Muscle of leg (tissue), 16 donors: ENCODE measurements around the gene MTFP1. TPM values are rescaled to one million over a fixed set of nuclear protein-coding genes. Genes with fewer than 3 reads are reported as not detected.

ENCODE experiments used
- DNase-seq: peaks from one replicate; pipeline ENCODE4 v3.0.0; 2013
- H3K27ac ChIP-seq: one replicate; pipeline ENCODE4 v1.5.1; 2013; ENCODE audit warnings: mild to moderate bottlenecking, low read length, control low read depth
- H3K27me3 ChIP-seq: one replicate; pipeline ENCODE4 v1.6.1; 2013; ENCODE audit warnings: low read length; ENCODE audit not compliant: control insufficient read depth, insufficient read depth
- H3K36me3 ChIP-seq: one replicate; pipeline ENCODE4 v1.6.1; 2013; ENCODE audit warnings: low read length; ENCODE audit not compliant: control insufficient read depth, insufficient read depth
- H3K4me1 ChIP-seq: one replicate; pipeline ENCODE4 v1.6.1; 2013; ENCODE audit warnings: low read length; ENCODE audit not compliant: control insufficient read depth, insufficient read depth
- H3K4me3 ChIP-seq: one replicate; pipeline ENCODE4 v1.5.1; 2013; ENCODE audit warnings: low read length, control low read depth
- H3K9me3 ChIP-seq: replicated peaks from 2 replicates; pipeline ENCODE4 v1.6.1; 2013; ENCODE audit warnings: low read depth, low read length; ENCODE audit not compliant: control insufficient read depth
- WGBS: methylation state at CpG from one replicate; pipeline ENCODE4 v1.1.5; 2013; ENCODE audit warnings: missing lambda C conversion rate; ENCODE audit not compliant: insufficient coverage; 5-methylcytosine and 5-hydroxymethylcytosine counted together
- long read RNA-seq, 11 donors: transcript quantifications; one replicate each; lab custom pipeline, GENCODE V29; 2026
- polyA plus RNA-seq, 8 donors: library from polyadenylated mRNA; unstranded; fragments of 120-200 nt; gene quantifications; one replicate each; pipeline versions ENCODE4 v1.2.1 to v1.2.3, GENCODE V29; 2013; ENCODE audit warnings: inconsistent platforms in 1 of 8, low replicate concordance in 1 of 8; ENCODE audit not compliant: insufficient read length in 8 of 8, insufficient read depth in 1 of 8
- total RNA-seq: library from RNA; stranded (reverse); fragments of 120-200 nt; gene quantifications from one replicate; pipeline ENCODE4 v1.2.4, GENCODE V29; 2013

Gene MTFP1, protein sequence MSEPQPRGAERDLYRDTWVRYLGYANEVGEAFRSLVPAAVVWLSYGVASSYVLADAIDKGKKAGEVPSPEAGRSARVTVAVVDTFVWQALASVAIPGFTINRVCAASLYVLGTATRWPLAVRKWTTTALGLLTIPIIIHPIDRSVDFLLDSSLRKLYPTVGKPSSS
- total RNA-seq: 8.2 TPM
- 10 to 100 TPM in 1 of 8 donors, 1 to 10 TPM in 7; 7.1 to 10.4 (median 8.2) TPM for polyA plus RNA-seq
- long read RNA-seq, donor 1, partial matches to known transcripts: 0 of 1 reads
- long read RNA-seq, donor 1, other reads (novel, unspliced or antisense): 0 of 1 reads
- long read RNA-seq, donor 2, partial matches to known transcripts: 0 of 2 reads
- long read RNA-seq, donor 2, other reads (novel, unspliced or antisense): 0 of 2 reads
- long read RNA-seq, donor 3, partial matches to known transcripts: 0 of 4 reads
- long read RNA-seq, donor 3, other reads (novel, unspliced or antisense): 0 of 4 reads
- long read RNA-seq, donor 4, transcript MTFP1-201 (4 exons, 1,370 nt): major isoform, 5 of 6 reads
- long read RNA-seq, donor 4, partial matches to known transcripts: 0 of 6 reads
- long read RNA-seq, donor 4, other reads (novel, unspliced or antisense): 0 of 6 reads
- long read RNA-seq, donor 5, transcript MTFP1-201 (4 exons, 1,370 nt): major isoform, 15 of 21 reads
- long read RNA-seq, donor 5, partial matches to known transcripts: 5 of 21 reads
- long read RNA-seq, donor 5, other reads (novel, unspliced or antisense): 0 of 21 reads
- long read RNA-seq, donor 6, transcript MTFP1-201 (4 exons, 1,370 nt): major isoform, 8 of 12 reads
- long read RNA-seq, donor 6, partial matches to known transcripts: 0 of 12 reads
- long read RNA-seq, donor 6, other reads (novel, unspliced or antisense): 0 of 12 reads
- long read RNA-seq, donor 7, transcript MTFP1-201 (4 exons, 1,370 nt): major isoform, 5 of 6 reads
- long read RNA-seq, donor 7, partial matches to known transcripts: 0 of 6 reads
- long read RNA-seq, donor 7, other reads (novel, unspliced or antisense): 0 of 6 reads
- long read RNA-seq, donor 8, partial matches to known transcripts: 0 of 4 reads
- long read RNA-seq, donor 8, other reads (novel, unspliced or antisense): 0 of 4 reads
- long read RNA-seq, donor 9, transcript MTFP1-201 (4 exons, 1,370 nt): major isoform, 6 of 6 reads
- long read RNA-seq, donor 9, partial matches to known transcripts: 0 of 6 reads
- long read RNA-seq, donor 9, other reads (novel, unspliced or antisense): 0 of 6 reads
- long read RNA-seq, donor 10, partial matches to known transcripts: 0 of 3 reads
- long read RNA-seq, donor 10, other reads (novel, unspliced or antisense): 0 of 3 reads
- long read RNA-seq, donor 11, transcript MTFP1-201 (4 exons, 1,370 nt): major isoform, 7 of 7 reads
- long read RNA-seq, donor 11, partial matches to known transcripts: 0 of 7 reads
- long read RNA-seq, donor 11, other reads (novel, unspliced or antisense): 0 of 7 reads

GRCh38 chr22:30425616-30426387 lies at the start of gene MTFP1:
Gene MTFP1 (plus strand): TSS chr22:30425768. CDS start chr22:30425880, 112 bp downstream.
- H3K36me3 ChIP-seq: no peaks in the 10 kb centered on the region
- peaks cover 42% of the 10 kb centered on the region for H3K4me1 ChIP-seq
- H3K27me3 ChIP-seq: no peaks in the 10 kb centered on the region
- H3K9me3 ChIP-seq: no peaks in the 10 kb centered on the region
- WGBS: under 1% methylated on average over 52 of the region's 61 CpGs
- DNase-seq: peak; percentile 83
- peak within 1 kb of the TSS; percentile 77 for H3K4me3 ChIP-seq
- peak within 1 kb of the TSS; percentile 74 for H3K27ac ChIP-seq

GRCh38 chr22:30380011-30380410 lies 45.6 kb upstream of the MTFP1 start:
- Histone ChIP-seq H3K4me3 (no peak overlapping the region), H3K36me3 (peaks cover 51% of the 10 kb centered on the region), H3K27me3 (no peaks in the 10 kb centered on the region), H3K4me1 (no peaks in the 10 kb centered on the region), H3K27ac (no peak overlapping the region), H3K9me3 (no peaks in the 10 kb centered on the region)
- no peak for DNase-seq
- 96% methylated on average over 13 of the region's 20 CpGs for WGBS

DNA sequence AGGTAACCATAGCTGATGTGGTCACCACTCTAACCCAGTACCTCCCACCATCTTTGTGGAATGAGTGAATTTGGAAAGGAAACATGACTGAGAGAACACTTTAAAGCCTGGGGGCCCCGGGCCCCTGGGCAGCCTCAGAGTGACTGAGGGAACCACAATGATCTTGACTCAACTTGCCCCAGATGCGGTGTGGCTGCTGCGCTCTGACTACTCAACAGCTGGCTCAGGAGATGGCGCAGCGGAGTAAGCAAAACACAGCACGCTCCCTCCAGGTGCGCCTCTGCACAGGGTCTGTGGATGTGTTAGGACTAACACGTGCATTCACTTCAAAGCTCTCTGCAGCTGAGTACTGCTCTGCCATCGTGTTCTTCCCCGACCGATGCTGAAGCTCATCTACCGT lies 44.3 kb upstream of the MTFP1 start:
- Histone ChIP-seq H3K4me1 (peaks cover 2% of the 10 kb centered on the region), H3K4me3 (no peak overlapping the region), H3K36me3 (peaks cover 51% of the 10 kb centered on the region), H3K9me3 (no peaks in the 10 kb centered on the region), H3K27me3 (no peaks in the 10 kb centered on the region), H3K27ac (no peak overlapping the region)
- 88% methylated on average over 10 of the region's 12 CpGs for WGBS
- no peak for DNase-seq

DNA sequence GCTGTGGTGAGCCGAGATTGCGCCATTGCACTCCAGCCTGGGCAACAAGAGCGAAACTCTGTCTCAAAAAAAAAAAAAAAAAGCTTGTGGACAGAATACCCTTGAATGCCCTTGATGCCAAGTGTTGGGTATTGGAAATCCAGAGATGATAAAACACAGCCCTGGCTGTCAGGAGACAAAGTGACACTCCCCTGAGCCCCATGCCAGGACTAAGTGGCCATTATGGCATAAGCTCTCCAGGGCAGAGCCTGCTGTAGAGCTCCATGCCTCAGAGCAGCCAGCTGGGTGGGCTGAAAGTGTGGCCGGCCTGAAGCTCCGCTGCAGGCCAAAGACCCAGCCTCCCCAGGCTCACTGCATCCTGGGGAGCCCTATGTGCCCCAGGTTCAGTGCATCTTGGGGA lies 43.2 kb upstream of the MTFP1 start:
- WGBS: 93% methylated on average over 4 of the region's 5 CpGs
- Histone ChIP-seq H3K4me3 (no peak overlapping the region), H3K36me3 (peaks cover 46% of the 10 kb centered on the region), H3K4me1 (peaks cover 7% of the 10 kb centered on the region), H3K9me3 (no peaks in the 10 kb centered on the region), H3K27ac (no peak overlapping the region), H3K27me3 (no peaks in the 10 kb centered on the region)
- no peak for DNase-seq

DNA sequence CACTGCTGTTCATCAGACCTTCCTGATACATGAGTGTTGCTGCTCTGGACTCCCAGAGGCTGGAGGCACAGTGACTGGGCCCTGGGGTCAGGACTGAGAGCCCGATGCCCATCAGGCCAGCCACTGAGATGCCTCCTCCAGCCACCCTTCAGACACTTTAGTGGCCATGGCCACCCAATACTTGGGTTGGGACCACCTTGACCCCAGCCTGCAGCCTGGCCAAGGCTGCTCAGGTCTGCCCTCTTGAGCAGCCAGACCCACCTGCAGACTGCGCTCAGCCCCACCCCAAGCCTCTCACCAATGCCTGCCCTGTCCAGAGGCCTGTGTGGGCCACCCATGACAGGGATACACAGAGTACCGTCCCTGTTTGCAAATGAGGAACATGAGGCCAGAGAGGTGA lies 42.5 kb upstream of the MTFP1 start:
- DNase-seq: no peak
- Histone ChIP-seq H3K27me3 (no peaks in the 10 kb centered on the region), H3K36me3 (peaks cover 39% of the 10 kb centered on the region), H3K9me3 (no peaks in the 10 kb centered on the region), H3K4me3 (no peak overlapping the region), H3K4me1 (peaks cover 11% of the 10 kb centered on the region), H3K27ac (no peak overlapping the region)
- WGBS: 85% methylated on average over 2 of the region's 3 CpGs

GRCh38 chr22:30385942-30386341 lies 39.6 kb upstream of the MTFP1 start:
- no peaks in the 10 kb centered on the region for H3K27me3 ChIP-seq
- H3K27ac ChIP-seq: no peak overlapping the region
- H3K4me1 ChIP-seq: peaks cover 11% of the 10 kb centered on the region
- H3K9me3 ChIP-seq: peaks cover 3% of the 10 kb centered on the region
- DNase-seq: no peak
- no peak overlapping the region for H3K4me3 ChIP-seq
- 91% methylated on average over 6 of the region's 10 CpGs for WGBS
- H3K36me3 ChIP-seq: peaks cover 23% of the 10 kb centered on the region

- peak overlapping the region; percentile 51 for H3K27ac ChIP-seq
- H3K9me3 ChIP-seq: peaks cover 6% of the 10 kb centered on the region
- no peaks in the 10 kb centered on the region for H3K27me3 ChIP-seq
- peaks cover 18% of the 10 kb centered on the region for H3K36me3 ChIP-seq
- 3% methylated on average over 6 of the region's 10 CpGs for WGBS
- peaks cover 11% of the 10 kb centered on the region for H3K4me1 ChIP-seq
- DNase-seq: no peak
- peak overlapping the region; percentile 61 for H3K4me3 ChIP-seq
These were observed 39.0 kb upstream of the MTFP1 start for GRCh38 chr22:30386608-30386959.

GRCh38 chr22:30386960-30387827 lies 38.4 kb upstream of the MTFP1 start, which contains the start of gene RNF215:
Gene RNF215 (minus strand): TSS chr22:30387411. CDS start chr22:30387313, 98 bp downstream.
- Histone ChIP-seq H3K27ac (peak within 1 kb of the TSS; percentile 51), H3K9me3 (peaks cover 6% of the 10 kb centered on the region), H3K27me3 (no peaks in the 10 kb centered on the region), H3K4me3 (peak within 1 kb of the TSS; percentile 61), H3K36me3 (peaks cover 15% of the 10 kb centered on the region), H3K4me1 (peaks cover 11% of the 10 kb centered on the region)
- WGBS: under 1% methylated on average over 90 of the region's 95 CpGs
- DNase-seq: peak; percentile 93
